ENCODE measurements around the gene PSMB11. TPM values are rescaled to one million over a fixed set of nuclear protein-coding genes. Genes with fewer than 3 reads are reported as not detected.
A peak's percentile ranks its signal among the peaks of the same experiment; 100 is the strongest.

PSMB11 gene
- total and polyA plus RNA-seq, 8 donors = not detected

DNA sequence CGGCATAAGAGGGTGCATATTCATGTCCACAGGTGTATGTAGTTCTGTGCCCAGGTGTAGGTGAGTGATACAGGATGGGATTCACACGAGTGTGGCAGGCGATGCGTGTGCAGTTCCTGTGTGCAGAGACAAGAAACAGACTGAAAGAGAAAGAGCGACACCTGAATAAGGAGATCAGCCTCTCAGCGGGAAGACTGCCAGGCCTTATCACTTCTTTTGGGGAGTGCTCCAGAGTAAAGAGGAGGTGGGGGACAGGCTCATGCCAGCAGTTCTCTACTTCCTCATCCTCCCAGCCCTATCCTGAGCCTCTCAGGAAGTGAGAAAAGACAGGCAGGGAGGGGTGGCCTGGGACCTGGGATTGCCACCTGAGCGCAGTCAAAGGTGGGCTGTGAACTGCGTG, 2.8 kb downstream of the PSMB11 start:
- ATAC-seq = peak; percentile 19
- no peaks in the 10 kb centered on the region for H3K36me3 ChIP-seq
- no peak for TF ChIP-seq CTCF (IDR thresholded peaks at IDR 0.05)
- no peak for DNase-seq
- intact Hi-C loops (cut with DNase I) = no loop called here
- H3K4me3 ChIP-seq = no peak overlapping the region
- H3K27me3 ChIP-seq = no peaks in the 10 kb centered on the region
- H3K4me1 ChIP-seq = peaks cover 0 to 15% of the 10 kb centered on the region in 2 donors
- H3K9me3 ChIP-seq = no peaks in the 10 kb centered on the region
- H3K27ac ChIP-seq = no peak overlapping the region

GRCh38 chr14:23045419-23046357, 3.7 kb downstream of the PSMB11 start:
- Histone ChIP-seq H3K4me3 (no peak overlapping the region), H3K9me3 (no peaks in the 10 kb centered on the region), H3K4me1 (peaks cover 0 to 15% of the 10 kb centered on the region in 2 donors), H3K27me3 (no peaks in the 10 kb centered on the region), H3K36me3 (no peaks in the 10 kb centered on the region), H3K27ac (peak overlapping the region; percentile 5 to 44)
- no peak for TF ChIP-seq CTCF (IDR thresholded peaks at IDR 0.05)
- no peak for DNase-seq
- peak; percentile 31 for ATAC-seq
- intact Hi-C loops (cut with DNase I) = no loop called here

DNA sequence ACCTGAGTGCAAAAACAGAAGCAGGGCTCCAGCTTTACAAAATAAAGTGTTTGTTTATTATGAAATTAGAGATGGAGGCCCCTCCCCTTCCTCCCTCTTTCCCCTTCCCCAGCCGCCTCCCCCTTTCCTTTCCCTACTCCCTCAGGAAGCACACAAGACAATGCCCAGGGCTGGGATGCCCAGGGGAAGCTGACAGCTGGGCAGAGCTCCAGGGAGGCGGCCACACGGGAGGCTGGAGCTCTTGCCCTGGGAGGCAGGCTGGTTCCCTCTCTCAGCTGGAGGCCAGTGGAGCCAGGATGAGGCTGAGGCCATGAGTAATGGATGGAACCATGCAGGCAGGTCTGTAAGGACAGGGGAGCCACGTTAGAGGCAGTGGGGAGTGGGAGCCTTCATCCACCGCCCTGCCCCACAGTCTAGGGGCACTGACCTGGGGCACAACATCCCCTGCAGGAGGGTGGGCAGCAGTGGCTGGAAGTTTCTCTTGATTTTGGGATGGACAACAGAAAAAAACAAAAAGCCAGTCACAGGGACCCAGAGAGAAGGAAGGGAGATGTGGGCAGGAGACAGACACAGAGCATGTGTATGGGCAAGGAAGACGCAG, 5.1 kb downstream of the PSMB11 start:
- intact Hi-C loops (cut with DNase I) = no loop called here
- no peaks in the 10 kb centered on the region for H3K9me3 ChIP-seq
- no peak for ATAC-seq
- no peaks in the 10 kb centered on the region for H3K36me3 ChIP-seq
- no peak for TF ChIP-seq CTCF (IDR thresholded peaks at IDR 0.05)
- no peaks in the 10 kb centered on the region for H3K27me3 ChIP-seq
- peaks cover 0 to 15% of the 10 kb centered on the region in 2 donors for H3K4me1 ChIP-seq
- no peak for DNase-seq
- H3K4me3 ChIP-seq = no peak overlapping the region
- peak overlapping the region; percentile 44 to 48 for H3K27ac ChIP-seq

DNA sequence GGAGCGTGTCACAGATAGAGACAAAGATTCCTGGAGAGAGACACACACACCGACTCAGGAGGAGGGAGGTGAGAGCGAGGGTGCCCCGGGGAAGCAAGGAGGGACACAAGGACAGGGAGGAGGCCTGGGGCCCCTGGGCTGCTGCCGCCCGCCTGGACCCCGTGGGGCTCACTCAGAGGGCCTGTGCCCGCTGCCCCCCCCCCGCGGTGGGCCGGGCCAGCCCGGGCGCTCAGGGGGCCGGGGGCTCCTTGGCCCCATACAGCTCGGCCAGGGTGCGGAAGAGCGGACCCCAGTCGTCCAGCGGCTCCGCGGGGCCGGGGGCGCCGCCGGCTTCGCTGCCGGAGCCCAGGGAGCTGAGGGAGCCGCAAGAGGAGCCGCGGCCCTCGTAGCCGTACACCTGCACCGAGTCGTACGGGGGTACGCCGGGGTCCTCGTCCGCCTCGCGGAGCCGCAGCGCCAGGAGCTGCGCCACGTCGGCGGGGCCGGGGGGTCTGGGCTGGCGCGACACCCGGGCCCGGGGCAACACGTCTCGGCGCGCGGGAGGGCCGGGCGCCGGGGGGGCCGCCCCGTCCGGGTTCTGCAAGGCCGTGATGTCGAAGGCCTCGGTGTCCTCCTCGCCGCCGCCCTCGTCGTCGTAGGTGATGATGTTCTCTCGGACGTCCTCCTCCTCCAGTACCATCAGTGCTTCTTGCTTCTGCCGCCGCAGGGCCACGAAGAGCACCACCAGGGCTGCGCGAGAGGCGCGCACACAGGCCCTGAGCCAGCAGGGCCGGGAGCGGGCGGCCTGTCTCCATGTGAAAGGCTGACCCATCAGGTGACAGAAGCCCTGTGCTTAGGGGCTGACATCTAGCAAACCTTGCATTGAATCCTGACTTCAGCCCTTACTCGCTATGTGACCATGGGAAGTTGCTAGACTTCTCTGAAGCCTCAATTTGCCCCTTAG, 6.0 kb downstream of the PSMB11 start:
- DNase-seq = no peak
- ATAC-seq = no peak
- Histone ChIP-seq H3K4me3 (no peak overlapping the region), H3K4me1 (peaks cover 0 to 15% of the 10 kb centered on the region in 2 donors), H3K9me3 (no peaks in the 10 kb centered on the region), H3K27me3 (no peaks in the 10 kb centered on the region), H3K27ac (peak overlapping the region; percentile 4 to 48), H3K36me3 (no peaks in the 10 kb centered on the region)
- intact Hi-C loops (cut with DNase I) = no loop called here
- no peak for TF ChIP-seq CTCF (IDR thresholded peaks at IDR 0.05)

Measured in left lung (tissue), 10 donors.